Activated B cell treated with CpG ODN at 0.5 μM for 24 hours (primary cell): Measurements from ENCODE around the gene DYNLRB1. TPM values are rescaled to one million over a fixed set of nuclear protein-coding genes. Genes with fewer than 3 reads are reported as not detected.
"Not testable (repeated sequence)": the region's sequence is repeated elsewhere in the genome, so short reads cannot be mapped to it uniquely, and the experiment has no call there.

Experiments
- ATAC-seq: fragments of 200-7000 bp; cut with Tn5 transposase; one replicate; pipeline ENCODE4 v1.10.0; 2021; ENCODE audit warnings: low read depth, mild to moderate bottlenecking, moderate library complexity
- CTCF ChIA-PET: fragments of 350-600 bp; sonication (Branson Sonifier 250); formaldehyde crosslinking; loops from one replicate; lab custom pipeline; 2021; ENCODE audit warnings: antibody characterized with exemption; lab: Charles Lee
- POLR2A ChIA-PET: fragments of 350-600 bp; sonication (Branson Sonifier 250); formaldehyde crosslinking; loops from one replicate; lab custom pipeline; 2021; ENCODE audit warnings: antibody characterized with exemption; lab: Charles Lee
- DNase-seq: peaks from one replicate; pipeline ENCODE4 v3.0.0; 2022
- H3K27ac Mint-ChIP-seq: one replicate; pipeline ENCODE4 v1.8.0; 2020; ENCODE audit warnings: mixed read lengths
- H3K27me3 Mint-ChIP-seq: one replicate; pipeline ENCODE4 v1.8.0; 2021; ENCODE audit warnings: mixed read lengths
- H3K36me3 Mint-ChIP-seq: one replicate; pipeline ENCODE4 v1.8.0; 2021; ENCODE audit warnings: low read depth, mixed read lengths
- H3K4me1 Mint-ChIP-seq: one replicate; pipeline ENCODE4 v1.8.0; 2021; ENCODE audit warnings: mixed read lengths
- H3K4me3 Mint-ChIP-seq: one replicate; pipeline ENCODE4 v1.8.0; 2020; ENCODE audit warnings: mild to moderate bottlenecking, mixed read lengths
- H3K9me3 Mint-ChIP-seq: one replicate; pipeline ENCODE4 v1.8.0; 2020; ENCODE audit warnings: mixed read lengths
- intact Hi-C: fragments of 100-400 bp; cut with micrococcal nuclease; formaldehyde crosslinking; loops from one replicate; pipeline ENCODE4 v1.15.1; 2024
- total RNA-seq: library from RNA; stranded (reverse); gene quantifications from 2 replicates; pipeline ENCODE4 v1.2.3, GENCODE V29; 2022
- TF ChIP-seq, protein P1 (sequence below): fragments of 200-600 bp; IDR thresholded peaks from one replicate; pipeline ENCODE4 v1.8.0; 2022; ENCODE audit warnings: antibody characterized with exemption, mild to moderate bottlenecking

The DYNLRB1 gene
- total RNA-seq, 1 donor from 2014 or later: 65.9 TPM

DNA sequence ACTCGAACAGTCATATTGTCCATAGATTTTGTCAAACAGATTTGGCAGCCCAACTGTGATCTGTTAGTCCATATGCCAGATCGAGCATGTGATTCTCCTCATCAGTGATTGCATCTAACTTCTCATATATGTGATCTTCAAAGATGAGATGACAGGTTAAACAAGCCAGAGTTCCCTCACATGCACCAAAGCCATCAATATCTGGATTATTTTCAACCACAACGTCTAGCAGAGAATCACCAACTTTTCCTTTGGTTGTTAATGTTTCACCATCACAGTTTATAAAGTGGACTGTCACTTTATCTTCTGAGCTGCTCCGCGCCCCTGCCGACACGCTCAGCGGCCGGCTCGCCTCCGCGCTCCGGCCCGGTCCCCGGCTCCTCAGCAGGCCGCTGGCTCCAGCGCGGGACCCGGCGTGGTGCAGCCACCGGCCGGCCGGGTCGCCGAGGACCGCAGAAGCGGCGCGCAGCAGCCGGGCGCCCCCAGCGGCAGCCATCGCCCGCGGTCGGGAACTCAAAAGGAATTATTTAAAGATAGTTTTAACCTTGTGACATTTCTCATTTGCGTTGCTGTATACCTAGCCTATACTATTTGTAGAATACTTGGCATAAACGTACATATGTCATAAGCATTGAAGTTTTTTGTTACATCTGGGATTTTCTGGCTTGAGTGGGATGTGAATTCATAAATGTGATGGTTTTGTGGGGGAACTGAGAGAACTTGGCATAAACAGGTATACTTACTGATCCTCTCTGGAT lies 40.1 kb upstream of the DYNLRB1 start:
- H3K4me1 Mint-ChIP-seq: peaks cover 13% of the 10 kb centered on the region
- H3K27ac Mint-ChIP-seq: no peak overlapping the region
- ATAC-seq (peak; percentile 89), DNase-seq (peak; percentile 45)
- ChIA-PET POLR2A (no interaction called here), CTCF (interaction anchor here (1.1 to 3.7 kb wide), 3 partner anchors 16 to 163 kb away, joined by 3 to 14 read pairs (median 4); no protein-coding TSS in a partner anchor)
- peaks cover 63% of the 10 kb centered on the region for H3K36me3 Mint-ChIP-seq
- peaks cover 2% of the 10 kb centered on the region for H3K9me3 Mint-ChIP-seq
- intact Hi-C loops: no loop called here
- H3K4me3 Mint-ChIP-seq: no peak overlapping the region
- H3K27me3 Mint-ChIP-seq: no peaks in the 10 kb centered on the region
- TF ChIP-seq, protein P1, sequence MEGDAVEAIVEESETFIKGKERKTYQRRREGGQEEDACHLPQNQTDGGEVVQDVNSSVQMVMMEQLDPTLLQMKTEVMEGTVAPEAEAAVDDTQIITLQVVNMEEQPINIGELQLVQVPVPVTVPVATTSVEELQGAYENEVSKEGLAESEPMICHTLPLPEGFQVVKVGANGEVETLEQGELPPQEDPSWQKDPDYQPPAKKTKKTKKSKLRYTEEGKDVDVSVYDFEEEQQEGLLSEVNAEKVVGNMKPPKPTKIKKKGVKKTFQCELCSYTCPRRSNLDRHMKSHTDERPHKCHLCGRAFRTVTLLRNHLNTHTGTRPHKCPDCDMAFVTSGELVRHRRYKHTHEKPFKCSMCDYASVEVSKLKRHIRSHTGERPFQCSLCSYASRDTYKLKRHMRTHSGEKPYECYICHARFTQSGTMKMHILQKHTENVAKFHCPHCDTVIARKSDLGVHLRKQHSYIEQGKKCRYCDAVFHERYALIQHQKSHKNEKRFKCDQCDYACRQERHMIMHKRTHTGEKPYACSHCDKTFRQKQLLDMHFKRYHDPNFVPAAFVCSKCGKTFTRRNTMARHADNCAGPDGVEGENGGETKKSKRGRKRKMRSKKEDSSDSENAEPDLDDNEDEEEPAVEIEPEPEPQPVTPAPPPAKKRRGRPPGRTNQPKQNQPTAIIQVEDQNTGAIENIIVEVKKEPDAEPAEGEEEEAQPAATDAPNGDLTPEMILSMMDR: no peak

- POLR2A ChIA-PET: no interaction called here
- ATAC-seq: no peak
- peaks cover 5% of the 10 kb centered on the region for H3K9me3 Mint-ChIP-seq
- DNase-seq: no peak
- peaks cover 71% of the 10 kb centered on the region for H3K36me3 Mint-ChIP-seq
- peaks cover 11% of the 10 kb centered on the region for H3K4me1 Mint-ChIP-seq
- no peak overlapping the region for H3K4me3 Mint-ChIP-seq
- intact Hi-C loops: no loop called here
- no peak overlapping the region for H3K27ac Mint-ChIP-seq
- no peaks in the 10 kb centered on the region for H3K27me3 Mint-ChIP-seq
- CTCF ChIA-PET: no interaction called here
- TF ChIP-seq, protein P1: no peak
Observed at GRCh38 chr20:34479627-34480026, 36.6 kb upstream of the DYNLRB1 start.

GRCh38 chr20:34482154-34482553 lies 34.1 kb upstream of the DYNLRB1 start:
- POLR2A ChIA-PET, H3K27me3 Mint-ChIP-seq, H3K4me1 Mint-ChIP-seq, H3K9me3 Mint-ChIP-seq, ATAC-seq, H3K27ac Mint-ChIP-seq, H3K4me3 Mint-ChIP-seq, DNase-seq, intact Hi-C loops, CTCF ChIA-PET: not testable (repeated sequence)
- H3K36me3 Mint-ChIP-seq: peaks cover 78% of the 10 kb centered on the region

DNA sequence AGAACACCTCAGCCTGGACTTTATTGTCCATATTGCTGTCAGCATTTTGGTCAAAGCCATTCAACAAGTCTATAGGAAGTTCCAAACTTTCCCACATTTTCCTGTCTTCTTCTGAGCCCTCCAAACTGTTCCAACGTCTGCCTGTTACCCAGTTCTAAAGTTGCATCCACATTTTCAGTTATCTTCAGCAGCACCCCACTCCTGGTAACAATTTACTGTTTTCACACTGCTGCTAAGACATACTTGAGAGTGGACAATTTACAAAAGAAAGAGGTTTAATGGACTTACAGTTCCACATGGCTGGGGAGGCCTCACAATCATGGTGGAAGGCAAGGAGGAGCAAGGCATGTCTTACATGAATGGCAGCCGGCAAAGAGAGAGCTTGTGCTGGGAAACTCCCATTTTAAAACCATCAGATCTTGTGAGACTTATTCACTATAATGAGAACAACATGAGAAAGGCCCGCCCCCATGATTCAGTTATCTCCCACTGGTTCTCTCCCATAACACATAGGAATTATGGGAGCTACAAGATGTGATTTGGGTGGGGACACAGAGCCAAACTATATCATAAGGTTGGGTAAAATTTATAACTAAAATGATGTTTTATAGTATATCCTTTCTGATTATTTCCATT lies 32.5 kb upstream of the DYNLRB1 start:
- CTCF ChIA-PET: interaction anchor here (1.4 kb wide), 1 partner anchor 170 kb away, joined by 4 read pairs; no protein-coding TSS in a partner anchor
- H3K4me1 Mint-ChIP-seq, ATAC-seq, intact Hi-C loops, H3K27me3 Mint-ChIP-seq, H3K27ac Mint-ChIP-seq, H3K4me3 Mint-ChIP-seq, DNase-seq, H3K9me3 Mint-ChIP-seq: not testable (repeated sequence)
- POLR2A ChIA-PET: interaction anchor here (0.5 kb wide), 1 partner anchor 105 kb away, joined by 7 read pairs; no protein-coding TSS in a partner anchor
- peaks cover 78% of the 10 kb centered on the region for H3K36me3 Mint-ChIP-seq

DNA sequence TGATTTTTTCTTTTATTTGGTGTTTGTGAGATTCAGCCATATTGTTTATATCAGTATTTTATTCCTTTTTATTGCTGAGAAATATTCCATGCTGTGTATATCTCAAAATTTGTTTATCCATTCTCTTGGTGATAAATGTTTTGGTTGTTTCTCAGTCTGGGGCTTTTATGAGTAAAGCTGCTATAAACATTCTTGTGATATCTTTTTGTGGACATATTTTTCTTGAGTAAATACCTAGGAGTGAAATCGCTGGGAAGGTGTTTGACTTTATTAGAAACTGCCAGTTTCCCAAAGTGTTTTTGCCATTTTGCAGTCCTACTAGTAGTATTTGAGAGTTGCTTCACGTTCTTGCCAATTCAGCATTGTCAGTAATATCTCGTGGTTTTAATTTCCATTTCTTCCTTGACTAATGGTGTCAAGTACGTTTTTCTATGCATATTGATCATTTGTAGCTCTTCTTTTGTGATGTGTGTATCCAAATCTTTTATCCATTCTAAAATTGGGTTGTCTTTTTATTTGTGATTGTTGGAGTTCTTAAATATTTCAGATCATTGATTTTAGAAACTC lies 31.1 kb upstream of the DYNLRB1 start:
- Mint-ChIP-seq H3K36me3 (peaks cover 73% of the 10 kb centered on the region), H3K4me1 (no peaks in the 10 kb centered on the region), H3K27me3 (no peaks in the 10 kb centered on the region), H3K27ac (no peak overlapping the region), H3K9me3 (peaks cover 3% of the 10 kb centered on the region), H3K4me3 (no peak overlapping the region)
- ATAC-seq (no peak), DNase-seq (no peak)
- TF ChIP-seq, protein P1: no peak
- ChIA-PET POLR2A (interaction anchor here (0.6 kb wide), 1 partner anchor 1227 kb away, joined by 4 read pairs; no protein-coding TSS in a partner anchor), CTCF (no interaction called here)
- intact Hi-C loops: no loop called here
